Measurements from ENCODE around the gene CNKSR3.

DNA sequence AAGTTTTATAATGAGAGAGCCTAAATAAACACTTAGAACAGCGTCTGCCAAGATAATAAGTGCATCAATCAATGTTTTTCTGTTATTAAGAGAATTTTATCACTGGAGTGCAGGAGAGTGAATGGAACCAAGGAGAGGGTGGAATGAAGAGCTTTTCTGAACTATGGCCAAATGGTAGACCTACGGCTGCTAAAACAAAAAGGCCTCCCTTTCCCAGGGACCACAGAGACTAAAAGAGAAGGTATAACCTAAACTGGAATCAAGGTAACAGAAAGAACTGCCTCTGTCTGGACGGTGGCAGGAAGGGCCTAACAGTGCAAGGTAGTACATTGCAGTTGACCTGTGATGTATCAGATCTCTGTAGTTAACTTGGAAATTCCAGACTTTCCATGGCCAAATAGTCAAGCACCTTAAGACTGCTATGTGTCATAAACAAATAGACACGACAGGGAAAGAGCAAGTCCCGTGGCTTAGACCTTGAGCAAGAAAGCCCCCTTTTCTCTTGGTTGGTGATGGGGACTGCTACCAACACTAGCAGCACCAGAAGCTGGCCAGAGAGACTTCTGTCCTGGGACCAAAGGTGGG, 5.5 kb downstream of the CNKSR3 start:
- TF ChIP-seq, protein P1, sequence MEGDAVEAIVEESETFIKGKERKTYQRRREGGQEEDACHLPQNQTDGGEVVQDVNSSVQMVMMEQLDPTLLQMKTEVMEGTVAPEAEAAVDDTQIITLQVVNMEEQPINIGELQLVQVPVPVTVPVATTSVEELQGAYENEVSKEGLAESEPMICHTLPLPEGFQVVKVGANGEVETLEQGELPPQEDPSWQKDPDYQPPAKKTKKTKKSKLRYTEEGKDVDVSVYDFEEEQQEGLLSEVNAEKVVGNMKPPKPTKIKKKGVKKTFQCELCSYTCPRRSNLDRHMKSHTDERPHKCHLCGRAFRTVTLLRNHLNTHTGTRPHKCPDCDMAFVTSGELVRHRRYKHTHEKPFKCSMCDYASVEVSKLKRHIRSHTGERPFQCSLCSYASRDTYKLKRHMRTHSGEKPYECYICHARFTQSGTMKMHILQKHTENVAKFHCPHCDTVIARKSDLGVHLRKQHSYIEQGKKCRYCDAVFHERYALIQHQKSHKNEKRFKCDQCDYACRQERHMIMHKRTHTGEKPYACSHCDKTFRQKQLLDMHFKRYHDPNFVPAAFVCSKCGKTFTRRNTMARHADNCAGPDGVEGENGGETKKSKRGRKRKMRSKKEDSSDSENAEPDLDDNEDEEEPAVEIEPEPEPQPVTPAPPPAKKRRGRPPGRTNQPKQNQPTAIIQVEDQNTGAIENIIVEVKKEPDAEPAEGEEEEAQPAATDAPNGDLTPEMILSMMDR (IDR thresholded peaks at IDR 0.05) = no peak
- TF ChIP-seq POLR2A (IDR thresholded peaks at IDR 0.05) (no peak), POLR2AphosphoS5 (IDR thresholded peaks at IDR 0.05; ENCODE audit: insufficient read depth in 1 of 2, low read depth in 1 of 2) (no peak)
